Femur (tissue), 1 donor: ENCODE measurements around the gene SUCLG2.
"Not testable (repeated sequence)": the region's sequence is repeated elsewhere in the genome, so short reads cannot be mapped to it uniquely, and the experiment has no call there.

Source experiments
- DNase-seq: peaks from one replicate; pipeline ENCODE4 v3.0.0-alpha.2; 2017

Gene SUCLG2

DNA sequence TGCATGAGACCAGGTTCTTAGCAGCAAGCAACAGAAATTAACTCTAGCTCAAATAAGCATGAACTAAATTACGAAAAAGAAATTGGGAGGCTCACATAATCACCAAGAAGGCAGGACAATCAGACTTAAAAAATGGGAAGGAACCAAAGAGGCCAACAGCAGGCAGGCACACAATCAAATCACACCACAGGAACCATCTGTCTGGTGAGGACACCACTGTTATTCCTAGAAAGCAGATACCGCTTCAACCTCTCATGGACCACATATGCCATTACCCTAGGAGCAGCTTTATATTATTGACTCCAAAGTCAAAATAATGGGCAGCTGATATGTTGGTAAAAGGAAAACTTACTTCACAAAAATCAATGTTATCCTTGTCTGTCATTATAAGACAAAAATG, 51.6 kb downstream of the SUCLG2 start:
- no peak for DNase-seq

DNA sequence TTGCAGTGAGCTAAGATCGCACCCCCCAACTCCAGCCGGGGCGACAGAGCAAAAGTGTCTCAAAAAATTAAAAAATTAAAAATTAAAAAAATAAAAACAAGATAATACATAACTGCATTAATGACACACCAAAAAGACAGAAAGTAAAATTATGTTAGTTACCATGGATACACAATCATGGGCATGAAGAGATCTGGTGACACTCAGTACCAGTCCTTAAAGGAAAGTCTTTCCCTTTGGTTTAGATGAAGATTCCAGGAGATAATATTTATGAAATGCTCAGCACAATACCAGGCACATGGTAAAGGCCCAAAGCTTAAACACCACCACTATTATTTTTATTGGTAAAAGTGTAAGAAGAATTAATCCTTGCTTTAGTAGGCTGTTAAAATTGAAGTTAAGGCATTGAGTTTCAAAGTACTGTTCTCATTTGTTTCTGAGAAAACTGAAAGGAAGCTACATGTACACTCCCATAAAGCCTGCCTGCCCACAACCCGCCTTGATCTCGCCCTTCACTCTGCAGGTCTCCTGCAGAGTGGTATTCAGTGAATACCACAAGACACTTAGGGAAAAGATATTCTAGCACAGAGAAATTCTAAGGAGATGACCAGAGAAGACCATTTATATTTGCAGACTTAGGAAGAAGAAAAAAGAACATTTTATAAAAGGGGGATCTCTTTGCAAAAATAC, 52.3 kb downstream of the SUCLG2 start:
- no peak for DNase-seq

DNA sequence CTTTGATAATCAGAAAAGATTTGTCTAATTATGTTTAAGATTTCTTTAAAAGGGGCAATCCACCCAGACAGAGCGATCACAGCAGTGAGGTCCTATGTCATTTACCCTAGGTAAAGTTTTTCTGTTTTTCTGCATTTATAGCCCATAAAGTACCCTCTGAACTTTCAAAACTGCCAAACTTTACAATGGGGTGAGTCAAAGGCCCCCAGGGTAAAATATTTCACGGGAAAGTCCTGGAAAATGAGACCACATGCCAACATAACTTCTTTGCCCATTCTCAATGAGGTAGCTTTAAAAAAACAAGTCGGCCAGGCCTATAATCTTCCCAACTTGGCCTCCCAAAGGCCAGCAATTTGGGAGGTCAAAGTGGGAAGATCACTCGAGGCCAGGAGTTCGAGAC, 53.0 kb downstream of the SUCLG2 start:
- DNase-seq: no peak

DNA sequence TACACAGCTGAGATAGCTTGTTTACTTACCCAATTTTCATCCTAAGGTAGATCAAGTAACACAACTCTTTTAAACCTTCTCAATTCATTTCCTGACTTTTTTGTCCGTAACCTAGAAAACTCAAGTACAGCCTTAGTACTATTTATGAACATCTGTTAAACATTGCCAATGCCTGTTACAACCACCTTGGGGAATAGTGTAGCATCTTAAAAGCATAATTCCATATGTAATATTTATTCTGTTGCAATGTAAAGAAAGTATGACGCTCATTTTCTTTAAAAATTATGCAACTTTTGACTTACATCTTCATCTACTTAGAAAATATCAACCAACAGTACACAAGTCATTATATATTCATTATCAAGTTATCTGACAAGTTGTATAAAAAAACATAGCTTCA, 54.6 kb downstream of the SUCLG2 start:
- DNase-seq: no peak

DNA sequence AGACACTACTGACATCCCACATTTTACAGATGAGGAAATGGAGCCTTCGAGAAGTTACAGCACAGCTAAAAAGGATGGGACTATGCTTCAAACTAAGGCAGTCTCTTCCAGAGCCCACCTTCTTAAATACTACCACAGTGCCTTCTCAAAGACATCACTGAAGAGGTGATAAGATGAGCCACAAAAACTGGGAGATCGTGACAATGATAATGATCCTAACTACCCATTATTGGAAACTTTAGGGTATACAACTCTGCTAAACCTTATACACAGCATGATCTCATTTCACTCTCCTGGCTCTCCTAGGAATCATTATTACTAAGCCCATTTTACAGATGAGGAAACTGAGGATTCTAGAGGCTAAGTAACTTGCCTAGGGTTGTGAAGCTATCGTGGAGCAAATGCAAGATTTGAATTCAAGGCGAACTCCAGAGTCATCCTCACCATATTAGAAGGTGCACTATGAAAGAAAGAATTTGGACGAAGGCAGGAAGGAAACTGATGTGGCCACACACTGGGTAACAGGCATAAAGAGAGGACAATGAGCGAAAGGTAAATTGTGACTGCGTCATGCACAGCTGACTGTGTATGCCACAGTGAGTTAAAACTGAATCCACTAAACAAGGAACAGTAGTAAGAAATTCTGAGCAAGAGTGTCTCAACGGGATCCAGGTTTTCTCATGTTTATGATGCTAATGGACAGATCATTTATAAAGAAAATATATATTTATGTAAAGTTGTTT, 55.4 kb downstream of the SUCLG2 start:
- DNase-seq: no peak

DNA sequence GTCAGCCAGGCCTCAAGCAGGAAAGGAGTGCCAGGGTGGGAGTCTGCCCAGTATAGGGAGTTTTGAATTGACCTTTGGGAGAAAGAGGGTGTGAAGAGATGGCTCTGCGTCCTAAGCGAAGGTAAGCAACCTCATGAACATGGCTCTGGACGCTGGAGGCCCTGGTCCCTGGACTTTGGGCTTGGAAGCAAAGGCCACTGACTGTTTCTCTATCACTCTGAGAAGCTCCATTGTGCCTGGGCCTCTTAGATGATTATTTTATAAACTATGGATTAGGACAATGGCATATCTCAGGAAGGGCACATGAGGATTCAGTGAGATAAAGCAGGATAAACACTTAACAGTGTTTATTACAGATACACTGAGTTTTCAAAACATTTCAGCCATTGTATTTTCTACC, 59.0 kb downstream of the SUCLG2 start:
- no peak for DNase-seq

DNA sequence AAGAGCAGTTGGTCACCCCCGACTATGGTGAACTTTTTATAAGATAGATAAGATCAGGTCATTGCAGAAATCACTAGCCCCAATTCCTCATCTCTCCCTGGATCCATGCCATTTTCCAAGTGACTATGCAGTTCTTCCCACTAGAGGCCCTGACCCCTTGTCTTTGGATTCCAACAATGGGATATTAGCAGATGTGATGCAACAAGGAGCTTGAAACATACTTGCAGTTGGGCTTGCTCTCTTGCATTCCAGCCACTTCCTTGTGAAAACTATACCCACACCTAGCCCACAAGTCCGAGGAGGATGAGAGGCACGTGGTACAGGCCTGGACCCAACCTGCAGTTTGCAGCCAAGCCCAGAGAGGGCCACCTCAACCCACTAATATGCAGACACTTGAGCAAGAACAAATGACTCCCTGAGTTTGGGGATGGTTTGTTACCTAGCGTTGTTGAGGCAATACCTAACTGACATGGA, 60.6 kb downstream of the SUCLG2 start:
- no peak for DNase-seq

DNA sequence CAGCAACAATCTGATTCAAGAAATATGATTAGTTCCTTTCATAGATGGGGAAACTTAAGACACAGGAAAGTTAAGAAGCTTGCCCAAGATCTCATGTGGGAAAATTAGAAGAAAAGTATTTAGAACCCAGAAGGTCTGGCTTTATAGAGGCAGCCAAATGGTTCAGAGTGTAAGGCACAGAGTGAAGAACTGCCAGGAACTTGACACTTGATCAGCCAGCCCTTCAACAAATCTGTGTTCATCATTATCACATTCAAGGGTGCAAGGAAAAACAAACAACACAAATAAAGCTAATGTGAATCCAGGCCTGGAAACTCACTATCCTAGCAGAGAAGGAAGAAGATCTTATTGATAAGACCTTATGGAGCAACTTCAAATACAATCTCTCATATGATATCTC, 62.4 kb downstream of the SUCLG2 start:
- DNase-seq: no peak

DNA sequence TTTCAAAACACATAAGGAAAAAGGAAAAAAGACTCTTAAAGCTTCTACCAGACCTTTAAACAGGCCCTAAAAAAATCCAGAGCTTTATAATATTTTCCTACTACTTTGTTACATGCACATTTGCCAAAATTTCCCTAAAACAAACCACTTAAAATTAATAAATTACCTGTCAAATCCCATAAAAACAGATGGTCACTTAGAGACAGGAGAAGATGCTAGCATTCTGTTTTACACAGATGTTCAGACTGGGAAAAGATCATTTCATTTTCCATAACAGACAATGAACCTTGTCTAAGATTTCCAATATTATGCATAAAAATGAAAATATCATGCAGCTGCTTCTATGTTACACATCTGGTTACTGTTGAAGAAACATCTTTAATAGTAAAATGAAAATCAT, 66.6 kb downstream of the SUCLG2 start:
- no peak for DNase-seq

DNA sequence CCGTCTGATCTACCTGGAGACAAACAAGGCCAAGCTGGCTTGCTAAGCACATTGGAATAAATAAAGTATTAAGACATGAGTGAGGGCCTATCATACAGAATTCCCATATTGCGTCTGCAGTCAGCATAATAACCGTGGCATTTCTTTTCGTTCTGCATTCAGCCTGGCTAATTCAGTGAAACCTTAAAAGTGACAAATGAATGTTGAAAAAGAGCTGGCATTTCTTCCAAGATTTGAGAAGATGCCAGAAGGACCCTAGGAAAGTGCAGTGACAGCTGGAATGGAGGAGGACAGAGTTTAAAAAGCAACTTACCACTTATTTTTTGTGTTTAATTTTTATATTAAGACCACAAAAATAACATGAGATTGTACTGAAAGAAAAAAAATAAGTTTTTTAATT, 67.1 kb downstream of the SUCLG2 start:
- DNase-seq: no peak

DNA sequence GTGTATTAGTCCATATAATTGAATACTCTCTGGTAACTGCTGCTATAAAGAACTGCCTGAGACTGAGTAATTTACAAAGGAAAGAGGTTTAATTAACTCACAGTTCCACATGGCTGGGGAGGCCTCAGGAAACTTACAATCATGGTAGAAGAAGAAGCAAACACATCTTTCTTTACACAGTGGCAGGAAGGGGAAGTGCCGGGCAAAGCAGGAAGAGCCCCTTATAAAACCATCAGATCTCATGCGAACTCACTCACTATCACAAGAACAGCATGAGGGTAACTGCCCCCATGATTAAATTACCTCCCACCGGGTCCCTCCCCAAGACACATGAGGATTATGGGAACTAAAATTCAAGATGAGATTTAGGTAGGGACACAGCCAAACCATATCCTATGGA, 69.8 kb downstream of the SUCLG2 start:
- DNase-seq: not testable (repeated sequence)

DNA sequence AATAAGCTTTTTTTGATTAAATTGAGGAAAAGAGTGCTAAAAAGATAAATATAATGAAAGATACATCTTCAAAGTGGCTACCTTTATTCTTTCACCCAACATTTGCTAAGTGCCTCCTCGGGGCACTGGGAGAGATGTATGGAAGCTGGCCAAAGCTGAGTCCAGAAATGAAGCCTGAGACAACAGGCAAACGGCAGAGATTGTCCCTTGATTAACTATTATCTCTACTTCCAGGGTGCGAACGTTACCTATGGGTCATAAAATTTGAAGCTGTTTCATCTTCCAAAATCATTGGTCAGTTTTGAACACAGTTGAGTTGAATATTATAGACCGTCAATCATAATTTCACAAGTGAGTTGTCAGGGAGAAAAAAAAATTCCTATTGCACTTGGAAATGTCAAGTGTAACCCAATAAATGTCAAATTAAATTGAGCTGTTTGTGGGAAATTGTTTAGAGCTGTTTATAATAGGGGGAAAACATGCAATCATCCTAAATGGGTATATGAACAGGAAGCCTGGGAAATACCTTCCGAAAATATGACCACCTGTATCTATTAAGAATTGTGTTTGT, 73.9 kb downstream of the SUCLG2 start:
- no peak for DNase-seq

DNA sequence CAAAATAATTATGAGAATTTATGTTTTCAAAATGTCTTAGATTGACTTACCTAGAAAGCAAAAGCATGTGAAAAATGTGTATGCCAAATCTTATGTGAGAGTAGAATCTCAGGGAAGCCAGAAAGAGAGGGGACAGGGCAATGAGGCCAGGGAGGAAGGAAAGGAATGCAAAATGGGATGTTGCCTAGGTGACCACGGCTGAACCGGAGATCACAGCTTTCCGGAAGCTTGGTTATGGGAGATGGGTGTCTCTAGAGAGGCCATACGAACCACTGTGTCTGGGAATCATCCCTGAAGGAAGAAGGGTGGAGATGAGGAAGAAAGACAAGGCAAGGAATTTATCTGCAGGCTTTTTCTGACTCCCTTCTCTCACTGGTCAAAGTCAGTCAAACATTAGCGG, 76.0 kb downstream of the SUCLG2 start:
- no peak for DNase-seq

DNA sequence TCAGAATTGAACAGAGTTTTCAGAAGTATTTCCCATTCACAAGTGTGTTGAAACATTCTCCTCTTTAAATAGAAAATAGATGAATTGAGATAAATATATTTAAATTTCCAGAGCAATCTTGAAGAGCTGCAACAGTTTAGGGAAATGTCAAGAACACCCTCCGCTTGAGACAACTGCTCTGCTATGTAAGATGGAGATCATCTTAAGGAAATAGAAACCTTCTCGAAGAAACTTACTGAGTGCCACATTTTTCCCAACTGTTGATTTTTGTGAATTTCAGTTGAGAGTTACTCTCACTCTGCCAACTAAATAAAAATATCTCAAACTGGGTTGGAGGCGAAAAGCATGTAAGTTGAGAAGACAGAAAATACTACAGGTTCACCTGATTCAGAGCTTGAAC, 78.0 kb downstream of the SUCLG2 start:
- no peak for DNase-seq

DNA sequence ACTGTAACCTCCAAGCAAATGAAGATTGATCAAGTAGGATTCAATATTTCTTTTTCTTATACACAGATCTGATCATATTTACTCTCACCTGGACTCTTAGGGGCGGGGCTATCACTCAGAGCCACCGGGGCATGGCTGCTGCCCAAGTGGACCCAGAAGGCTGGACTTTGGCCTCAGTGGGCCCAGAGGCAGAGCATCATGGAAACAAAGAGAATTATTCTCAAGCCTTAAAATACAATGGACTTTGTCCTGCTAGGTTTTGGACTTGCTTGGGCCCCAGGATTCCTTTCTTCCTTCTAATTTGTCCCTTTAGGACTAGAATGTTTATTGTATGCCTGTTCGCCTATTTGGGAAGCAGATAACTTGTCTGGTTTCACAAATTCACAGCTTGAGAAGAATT, 85.1 kb downstream of the SUCLG2 start:
- DNase-seq: no peak

DNA sequence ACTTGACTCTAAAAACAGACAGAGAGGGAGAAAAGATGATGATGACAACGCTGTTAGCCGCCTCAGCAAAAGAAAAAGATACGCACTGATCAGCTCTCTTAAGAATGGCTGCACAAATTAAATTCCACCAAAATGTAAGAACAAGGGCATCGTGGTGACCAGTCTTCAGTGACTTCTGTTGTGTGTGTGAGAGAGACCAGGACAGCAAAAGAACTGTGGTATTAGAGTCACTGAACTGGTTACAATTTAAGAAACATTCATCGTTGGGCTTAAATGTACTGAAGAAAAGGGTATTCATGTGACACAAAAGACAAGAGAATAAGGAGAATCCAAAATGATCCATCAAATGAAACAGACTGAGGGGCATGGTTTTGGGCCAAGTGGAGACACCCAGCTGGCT, 86.5 kb downstream of the SUCLG2 start:
- no peak for DNase-seq

DNA sequence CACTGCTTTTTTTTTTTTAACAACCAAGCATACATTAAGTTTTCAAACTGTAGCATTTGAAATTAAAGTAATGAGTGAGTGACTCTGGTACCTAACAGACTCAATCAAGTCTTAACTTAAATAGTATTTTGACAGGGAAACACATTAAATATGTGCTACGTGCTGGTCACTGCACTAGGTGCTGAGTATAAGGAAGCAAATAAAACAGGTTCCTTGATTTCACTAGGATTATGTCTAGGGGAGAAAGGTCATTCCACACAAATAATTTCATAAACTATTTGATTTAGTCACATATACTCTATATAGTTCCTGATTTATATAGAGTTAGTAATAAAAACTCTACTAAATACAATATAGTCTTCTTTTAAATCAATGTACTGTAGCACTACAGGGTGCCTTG, 89.4 kb downstream of the SUCLG2 start:
- no peak for DNase-seq

DNA sequence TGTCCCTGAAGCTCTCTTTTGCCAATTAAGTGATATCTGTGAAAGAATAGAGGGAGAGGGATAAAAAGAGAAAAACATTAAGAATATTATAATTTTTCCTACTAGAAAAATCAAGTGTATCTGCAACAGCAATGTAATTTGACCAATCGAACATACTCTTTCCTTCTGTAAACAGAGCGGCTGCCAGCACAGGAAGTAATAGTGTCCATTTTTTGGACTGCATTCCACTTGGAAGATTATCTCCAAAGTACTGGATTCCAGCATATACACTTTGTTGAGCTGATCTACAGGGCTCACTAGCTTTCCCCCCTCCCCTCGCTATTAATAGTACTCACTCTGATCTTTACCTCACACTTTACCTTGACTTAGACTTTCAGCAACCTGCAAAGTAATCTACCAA, 90.4 kb downstream of the SUCLG2 start:
- no peak for DNase-seq

DNA sequence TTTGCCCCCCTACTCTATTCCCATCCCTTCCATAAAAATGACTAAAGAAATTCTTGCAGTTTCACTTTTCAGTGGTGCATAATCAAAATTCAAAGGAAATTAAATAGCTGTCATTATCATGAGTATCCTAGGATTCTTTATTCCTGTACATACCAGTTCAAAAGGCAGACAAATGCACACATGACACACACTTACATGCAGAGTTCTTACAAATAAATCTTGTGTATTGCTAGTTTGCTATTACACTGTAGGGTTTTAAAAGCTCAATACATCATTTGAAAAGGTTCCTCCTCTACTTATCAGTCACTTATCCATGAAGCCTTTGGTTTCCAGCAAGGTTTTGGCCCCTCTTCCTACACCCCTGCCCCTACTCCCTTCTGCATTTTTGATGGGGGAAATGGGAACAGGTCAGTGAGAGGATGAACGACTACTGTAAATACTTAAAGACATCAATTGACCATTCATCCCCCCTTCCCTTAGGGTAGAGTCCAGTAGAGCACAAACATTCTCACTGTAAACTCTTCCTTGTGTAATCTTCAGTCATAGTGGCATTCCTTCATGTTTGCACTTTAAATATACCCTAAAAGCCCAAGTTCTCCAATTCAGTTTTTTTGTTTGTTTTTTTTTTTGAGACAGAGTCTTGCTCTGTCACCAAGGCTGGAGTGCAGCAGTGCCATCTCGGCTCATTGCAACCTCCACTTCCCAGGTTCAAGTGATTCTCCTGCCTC, 92.6 kb downstream of the SUCLG2 start:
- DNase-seq: no peak

DNA sequence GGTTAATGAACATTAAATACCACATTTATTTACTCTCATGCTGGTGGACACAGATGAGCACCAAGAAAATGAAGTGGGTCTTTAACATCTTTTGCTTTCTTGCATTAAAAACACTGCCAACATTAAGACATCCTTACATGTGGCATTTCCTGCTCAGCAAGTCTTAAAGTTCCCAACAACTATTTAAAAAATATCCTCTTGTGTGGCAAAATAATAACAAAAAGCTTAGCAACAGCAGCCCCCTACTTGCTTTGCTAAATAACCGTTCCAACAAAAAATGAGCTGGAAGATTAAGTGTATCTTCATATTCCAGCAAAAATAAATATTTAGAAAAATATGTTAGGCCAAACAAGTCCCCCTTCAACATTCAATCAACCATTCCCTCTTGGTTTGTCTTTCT, 93.1 kb downstream of the SUCLG2 start:
- DNase-seq: no peak

DNA sequence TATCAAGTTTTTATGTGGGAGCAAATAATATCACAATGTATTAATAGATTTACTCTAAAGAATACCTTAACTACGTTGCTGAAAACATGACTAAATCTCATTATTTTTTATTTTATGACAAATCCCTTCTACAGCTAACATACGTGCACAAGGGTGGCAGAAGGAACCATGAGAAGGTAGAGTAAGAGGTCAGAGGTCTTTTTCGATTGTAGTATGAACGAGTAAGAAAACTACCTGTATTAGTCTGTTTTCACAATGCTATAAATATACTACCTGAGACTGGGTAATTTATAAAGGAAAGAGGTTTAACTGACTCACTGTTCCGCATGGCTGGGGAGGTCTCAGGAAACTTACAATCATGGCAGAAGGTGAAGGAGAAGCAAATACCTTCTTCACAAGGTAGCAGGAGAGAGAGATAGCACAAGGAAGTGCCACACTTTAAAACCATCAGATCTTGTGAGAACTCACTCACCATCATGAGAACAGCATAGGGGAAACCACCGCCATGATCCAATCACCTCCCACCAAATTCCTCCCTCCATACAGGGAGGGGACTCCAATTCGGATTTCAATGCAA, 95.3 kb downstream of the SUCLG2 start:
- no peak for DNase-seq

DNA sequence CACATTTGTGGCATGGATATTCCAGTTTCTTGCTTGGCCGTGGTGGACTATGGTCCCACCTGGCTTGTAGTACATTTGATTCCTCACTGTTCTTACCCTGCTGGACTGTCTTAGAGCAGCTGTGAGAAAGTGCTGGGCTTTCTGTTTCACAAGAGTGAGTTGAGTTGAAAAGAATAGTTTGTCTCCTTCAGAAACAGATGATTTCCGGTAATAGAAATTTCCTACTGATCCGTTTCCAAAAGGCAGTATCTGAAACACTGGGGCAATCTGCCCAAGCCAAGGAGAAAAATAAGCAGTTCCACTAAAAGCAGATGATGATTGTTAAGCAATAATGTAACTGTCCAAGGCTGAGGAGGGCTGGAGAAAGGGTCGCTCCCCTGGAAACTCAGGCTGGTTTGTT, 96.0 kb downstream of the SUCLG2 start:
- no peak for DNase-seq

DNA sequence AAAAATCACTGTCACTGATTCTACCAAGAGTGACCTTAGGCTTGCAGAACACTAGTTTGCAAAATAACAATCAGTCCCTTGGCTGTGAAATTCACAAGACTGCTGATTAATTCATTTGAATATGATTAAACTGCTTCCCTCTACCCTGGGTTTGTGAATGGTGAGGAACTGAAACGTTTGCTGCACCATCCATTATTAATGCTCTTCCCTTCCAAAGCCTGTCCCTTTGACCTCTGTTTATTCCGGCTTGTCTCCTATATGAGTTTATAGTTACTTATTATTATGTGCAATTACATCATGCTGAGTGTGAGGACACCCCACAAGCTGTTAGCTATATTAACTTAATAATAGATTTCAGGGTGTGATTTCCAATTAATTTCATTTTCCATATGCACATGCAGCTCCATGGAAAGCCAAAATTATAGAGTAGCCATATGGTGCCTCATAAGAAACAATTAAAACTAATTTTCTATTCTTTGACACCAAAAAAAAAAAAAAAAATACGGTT, 96.5 kb downstream of the SUCLG2 start:
- DNase-seq: no peak
